MM.1S (cell line): ENCODE results near the gene CLINT1.

Experiments used
- EZH2 ChIP-seq: fragments of 300-600 bp; sonication (generic); optimal IDR thresholded peaks from 2 replicates; pipeline ENCODE3; 2017; ENCODE audit warnings: low read depth, mild to moderate bottlenecking, antibody characterized with exemption, low read length, mixed read lengths
- EZH2phosphoT487 ChIP-seq: fragments of 300-600 bp; sonication (generic); IDR thresholded peaks from 2 replicates; pipeline ENCODE4 v1.6.1; 2018; ENCODE audit warnings: antibody characterized with exemption, low read length
- TF ChIP-seq, protein P1 (sequence below): fragments of 300-600 bp; sonication (generic); IDR thresholded peaks from 2 replicates; pipeline ENCODE4 v1.5.1; 2016; ENCODE audit warnings: antibody characterized with exemption, low read length, mixed read lengths

DNA sequence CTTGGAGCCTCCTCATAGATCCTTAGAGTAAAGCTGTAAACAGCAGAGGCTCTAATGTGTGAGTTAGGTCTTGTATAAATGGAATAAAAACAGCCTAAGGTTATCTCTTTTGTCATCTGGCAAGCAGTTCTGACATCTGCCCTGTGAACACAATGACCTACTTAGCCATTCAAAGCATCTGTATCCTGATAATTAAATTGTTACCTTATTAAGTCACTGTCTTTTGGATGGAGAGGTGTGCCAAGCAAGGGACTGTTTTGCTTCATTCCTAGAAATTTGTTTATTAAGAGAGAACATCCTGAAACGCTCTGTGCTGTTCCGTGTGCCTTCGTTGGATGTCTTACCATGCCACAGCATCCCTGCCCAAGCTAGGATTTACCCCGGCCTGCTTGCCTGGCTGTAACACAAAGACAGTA, 113.9 kb downstream of the CLINT1 start:
- TF ChIP-seq, protein P1, sequence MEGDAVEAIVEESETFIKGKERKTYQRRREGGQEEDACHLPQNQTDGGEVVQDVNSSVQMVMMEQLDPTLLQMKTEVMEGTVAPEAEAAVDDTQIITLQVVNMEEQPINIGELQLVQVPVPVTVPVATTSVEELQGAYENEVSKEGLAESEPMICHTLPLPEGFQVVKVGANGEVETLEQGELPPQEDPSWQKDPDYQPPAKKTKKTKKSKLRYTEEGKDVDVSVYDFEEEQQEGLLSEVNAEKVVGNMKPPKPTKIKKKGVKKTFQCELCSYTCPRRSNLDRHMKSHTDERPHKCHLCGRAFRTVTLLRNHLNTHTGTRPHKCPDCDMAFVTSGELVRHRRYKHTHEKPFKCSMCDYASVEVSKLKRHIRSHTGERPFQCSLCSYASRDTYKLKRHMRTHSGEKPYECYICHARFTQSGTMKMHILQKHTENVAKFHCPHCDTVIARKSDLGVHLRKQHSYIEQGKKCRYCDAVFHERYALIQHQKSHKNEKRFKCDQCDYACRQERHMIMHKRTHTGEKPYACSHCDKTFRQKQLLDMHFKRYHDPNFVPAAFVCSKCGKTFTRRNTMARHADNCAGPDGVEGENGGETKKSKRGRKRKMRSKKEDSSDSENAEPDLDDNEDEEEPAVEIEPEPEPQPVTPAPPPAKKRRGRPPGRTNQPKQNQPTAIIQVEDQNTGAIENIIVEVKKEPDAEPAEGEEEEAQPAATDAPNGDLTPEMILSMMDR: no peak
- TF ChIP-seq EZH2phosphoT487 (no peak), EZH2 (no peak)
